G401 (cell line): ENCODE data around the gene DNM3. TPM values are rescaled to one million over a fixed set of nuclear protein-coding genes. Genes with fewer than 3 reads are reported as not detected.

ENCODE experiments used
- DNase-seq: peaks from one replicate; pipeline ENCODE4 v3.0.0-alpha.2; 2015; ENCODE audit warnings: low spot score
- in situ Hi-C: cut with HindIII; loops from 2 replicates; pipeline ENCODE4 v1.10.0; 2016; ENCODE audit warnings: low sequenced_read_pairs, mixed read lengths
- total RNA-seq: library from RNA; depleted of rRNA; stranded (reverse); fragments of >200 nt; shearing (Covaris generic); gene quantifications from 2 replicates; pipeline ENCODE4 v1.2.3, GENCODE V29; 2014; rRNA removed

The DNM3 gene
- total RNA-seq, 1 experiment from 2014 or later: 8.3 TPM

DNA sequence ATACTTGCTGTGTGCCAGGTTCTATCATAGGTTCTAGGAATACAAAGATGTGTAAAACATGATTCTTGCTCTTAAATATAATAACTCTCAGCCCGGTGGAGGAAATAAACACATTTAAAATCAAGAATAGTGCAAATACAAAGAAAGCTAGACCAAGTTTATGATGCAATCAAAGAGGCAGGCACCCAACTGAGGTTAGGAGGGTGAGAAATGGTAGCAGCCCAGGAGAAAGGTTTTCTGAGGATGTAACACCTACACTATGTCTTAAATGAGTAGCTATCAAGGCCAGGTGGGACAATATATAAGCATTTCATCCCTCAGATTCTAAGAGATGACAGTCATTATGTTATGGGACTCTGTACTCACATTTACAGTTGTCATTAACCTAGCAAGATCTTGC is 612.3 kb downstream of the DNM3 start:
- DNase-seq: no peak
- in situ Hi-C loops: no loop called here

- in situ Hi-C loops: no loop called here
- DNase-seq: no peak
Observed at GRCh38 chr1:172455451-172455850, 614.2 kb downstream of the DNM3 start.

GRCh38 chr1:172456344-172456769 is 615.1 kb downstream of the DNM3 start:
- in situ Hi-C loops: no loop called here
- DNase-seq: no peak

- DNase-seq: no peak
- in situ Hi-C loops: no loop called here
Observed at GRCh38 chr1:172457479-172458130, 616.3 kb downstream of the DNM3 start.

- in situ Hi-C loops: no loop called here
- no peak for DNase-seq
Observed at GRCh38 chr1:172460177-172460576, 618.9 kb downstream of the DNM3 start.

GRCh38 chr1:172460887-172461315 is 619.6 kb downstream of the DNM3 start:
- in situ Hi-C loops: no loop called here
- no peak for DNase-seq

Other genes starting within 250 kb of the DNM3 start
- gene MYOCOS, start 219.3 kb upstream of the DNM3 start, total RNA-seq: not detected in 2 replicates
- gene MYOC, start 188.8 kb upstream of the DNM3 start, total RNA-seq: 84.2 and 106 TPM in 2 replicates
- 3.0 and 4.3 TPM in 2 replicates for gene VAMP4, start 99.4 kb upstream of the DNM3 start, total RNA-seq
- gene METTL13, start 59.8 kb upstream of the DNM3 start, total RNA-seq: 40.5 and 64.3 TPM in 2 replicates